GM18505 (cell line): ENCODE results near the gene HAPSTR1.
"Not testable (repeated sequence)": the region's sequence is repeated elsewhere in the genome, so short reads cannot be mapped to it uniquely, and the experiment has no call there.

Source experiments
- ATAC-seq: cut with Tn5 transposase; IDR thresholded peaks from one replicate; pipeline ENCODE4 v1.9.1; 2021; ENCODE audit not compliant: unreplicated experiment
- POLR2A ChIP-seq: IDR thresholded peaks from 4 replicates; pipeline ENCODE4 v1.6.1; 2011; ENCODE audit warnings: borderline replicate concordance; ENCODE audit not compliant: insufficient read depth, insufficient read length; ENCODE audit errors: extremely low read depth

The HAPSTR1 gene

GRCh38 chr16:9055661-9056060, 35.8 kb upstream of the HAPSTR1 start:
- no peak for ATAC-seq
- no peak for TF ChIP-seq POLR2A

- no peak for TF ChIP-seq POLR2A
- ATAC-seq = no peak
Measured at GRCh38 chr16:9056061-9056460, 35.4 kb upstream of the HAPSTR1 start.

- TF ChIP-seq POLR2A = no peak
- no peak for ATAC-seq
Measured at GRCh38 chr16:9058211-9058610, 33.2 kb upstream of the HAPSTR1 start.

- no peak for TF ChIP-seq POLR2A
- no peak for ATAC-seq
Measured at GRCh38 chr16:9060225-9060624, 31.2 kb upstream of the HAPSTR1 start.

GRCh38 chr16:9061358-9061813, 30.1 kb upstream of the HAPSTR1 start:
- ATAC-seq = peak; percentile 55
- no peak for TF ChIP-seq POLR2A

DNA sequence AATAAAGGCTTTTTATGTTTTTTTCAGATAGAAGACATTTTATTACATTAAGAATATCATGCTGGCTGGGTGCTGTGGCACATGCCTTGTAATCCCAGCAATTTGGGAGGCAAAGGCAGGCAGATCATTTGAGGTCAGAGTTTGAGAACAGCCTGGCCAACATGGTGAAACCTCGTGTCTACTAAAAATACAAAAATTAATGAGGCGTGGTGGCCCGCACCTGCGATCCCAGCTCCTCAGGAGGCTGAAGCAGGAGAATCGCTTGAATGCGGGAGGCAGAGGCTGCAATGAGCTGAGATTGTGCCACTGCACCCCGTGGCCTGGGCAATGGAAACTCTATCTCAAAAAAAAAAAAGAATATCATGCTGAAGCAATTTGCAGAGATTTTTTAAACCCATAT, 29.1 kb upstream of the HAPSTR1 start:
- ATAC-seq = no peak
- no peak for TF ChIP-seq POLR2A

GRCh38 chr16:9065077-9065476, 26.4 kb upstream of the HAPSTR1 start:
- no peak for TF ChIP-seq POLR2A
- ATAC-seq = no peak

DNA sequence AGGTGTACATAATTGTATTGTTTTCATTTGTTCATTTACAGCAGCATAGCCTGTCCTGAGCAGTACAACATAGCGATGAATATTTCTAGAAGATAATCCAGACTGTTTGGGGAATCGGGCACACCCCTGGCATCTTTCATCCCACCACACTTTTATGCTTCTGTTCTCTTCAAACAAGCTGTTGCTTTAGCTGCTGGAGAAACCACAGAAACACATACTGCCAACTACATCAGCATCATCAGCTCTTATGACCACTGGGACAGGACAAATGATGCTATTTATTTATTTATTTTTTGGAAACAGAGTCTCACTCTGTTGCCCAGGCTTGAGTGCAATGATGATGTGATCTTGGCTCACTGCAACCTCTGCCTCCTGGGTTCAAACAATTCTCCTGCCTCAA, 22.6 kb upstream of the HAPSTR1 start:
- no peak for ATAC-seq
- no peak for TF ChIP-seq POLR2A

DNA sequence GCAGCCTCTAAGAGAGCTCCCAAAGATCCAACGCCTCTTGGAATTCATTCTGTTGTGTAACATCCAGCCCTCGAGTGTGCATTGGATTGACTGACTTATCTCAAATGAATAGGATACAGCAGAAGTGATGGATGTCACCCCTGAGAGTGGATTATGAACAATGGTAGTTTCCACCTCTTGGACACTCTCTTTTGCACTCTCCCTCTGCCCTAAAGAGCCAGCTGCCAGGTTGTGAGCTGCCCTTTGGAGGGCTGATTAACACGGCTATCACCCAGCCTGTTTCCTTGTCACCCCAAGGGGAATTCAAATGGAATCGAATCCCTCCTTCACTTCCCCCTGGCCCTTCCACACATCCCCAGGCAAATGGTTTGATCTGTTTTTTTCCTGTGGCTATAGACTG, 21.2 kb upstream of the HAPSTR1 start:
- no peak for ATAC-seq
- no peak for TF ChIP-seq POLR2A

DNA sequence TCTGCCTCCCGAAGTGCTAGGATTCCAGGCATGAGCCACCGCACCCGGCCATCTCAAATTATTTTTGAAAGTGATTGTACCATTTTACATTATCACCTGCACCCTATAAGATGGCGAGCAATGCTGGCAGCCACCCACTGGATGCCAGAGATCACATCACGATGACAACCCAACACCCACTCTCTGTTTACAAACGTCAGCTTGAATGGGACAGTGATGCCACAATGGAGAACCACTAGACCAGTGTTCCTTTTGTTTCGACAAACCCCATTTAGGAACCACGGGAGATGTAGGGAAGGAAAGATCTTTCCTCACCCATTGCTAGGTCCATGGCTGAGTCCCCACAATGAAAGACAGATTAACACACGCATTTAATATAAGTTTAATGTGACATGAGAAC, 20.1 kb upstream of the HAPSTR1 start:
- ATAC-seq = no peak
- TF ChIP-seq POLR2A = no peak

GRCh38 chr16:9072806-9073341, 18.6 kb upstream of the HAPSTR1 start:
- ATAC-seq = no peak
- TF ChIP-seq POLR2A = no peak

- TF ChIP-seq POLR2A = no peak
- ATAC-seq = no peak
Measured at GRCh38 chr16:9075299-9076071, 16.0 kb upstream of the HAPSTR1 start.

- no peak for TF ChIP-seq POLR2A
- no peak for ATAC-seq
Measured at GRCh38 chr16:9077091-9077809, 14.2 kb upstream of the HAPSTR1 start.

DNA sequence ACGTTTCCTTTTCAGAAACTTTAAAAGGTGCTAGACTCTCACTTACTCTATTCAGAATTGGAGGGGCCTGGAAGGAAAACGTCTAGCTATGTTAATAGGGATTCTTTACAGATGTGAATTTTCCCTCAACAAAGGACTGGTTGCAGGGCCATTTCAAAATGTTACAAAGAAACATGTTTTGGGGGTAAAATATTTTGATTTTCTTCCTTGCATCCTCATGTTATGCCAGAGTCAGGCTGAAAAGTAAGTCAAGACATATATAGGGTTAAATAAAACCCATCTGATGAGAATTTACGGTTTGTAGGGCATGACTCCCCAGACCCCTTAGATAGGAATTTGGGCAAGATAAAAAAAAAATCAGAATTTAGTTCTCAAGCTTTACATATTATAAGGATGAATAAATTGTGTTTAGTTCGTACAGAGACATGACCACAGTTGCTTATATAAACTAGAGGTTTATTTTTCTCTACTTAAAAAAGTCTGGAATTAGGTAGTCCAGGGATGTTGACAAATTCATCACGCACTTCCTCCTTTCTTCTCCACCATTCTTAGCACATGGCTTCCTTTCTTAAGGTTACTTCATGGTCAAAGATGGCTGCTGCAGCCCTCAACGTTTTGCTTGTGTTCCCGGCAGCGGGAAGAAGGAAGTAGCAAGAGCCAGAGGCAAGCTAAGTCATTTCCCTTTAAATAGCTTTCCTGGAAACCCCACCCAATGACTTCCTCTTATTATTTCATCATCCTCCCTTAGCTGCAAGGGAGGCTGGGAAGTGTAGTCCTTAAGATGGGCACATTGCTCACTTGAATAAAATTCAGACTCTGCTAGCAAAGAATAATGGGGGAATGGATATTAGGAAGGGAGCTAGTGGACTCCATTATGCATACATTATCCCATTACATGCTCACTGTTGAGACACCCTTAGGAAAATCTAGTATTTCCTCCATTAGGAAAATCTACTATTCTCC, 12.7 kb upstream of the HAPSTR1 start:
- ATAC-seq = not testable (repeated sequence)

- no peak for ATAC-seq
Measured at GRCh38 chr16:9079430-9079812, 12.0 kb upstream of the HAPSTR1 start.

More at GRCh38 chr16:9079430-9079812, 12.0 kb upstream of the HAPSTR1 start:
- TF ChIP-seq POLR2A = no peak
